Ectodermal cell (in vitro differentiated cells): ENCODE results near the gene PTGER1.
"Not testable (repeated sequence)": the region's sequence is repeated elsewhere in the genome, so short reads cannot be mapped to it uniquely, and the experiment has no call there.

Experiments used
- H3K27ac ChIP-seq: 2 replicates; pipeline ENCODE4 v1.7.0; 2013; ENCODE audit warnings: mild to moderate bottlenecking, low read depth, low read length; ENCODE audit not compliant: insufficient read depth, poor library complexity, severe bottlenecking
- H3K27me3 ChIP-seq: 2 replicates; pipeline ENCODE4 v1.7.0; 2013; ENCODE audit warnings: mild to moderate bottlenecking, low read length; ENCODE audit not compliant: insufficient read depth, control insufficient read depth, poor library complexity, severe bottlenecking
- H3K36me3 ChIP-seq: one replicate; pipeline ENCODE4 v1.7.0; 2013; ENCODE audit warnings: low read length; ENCODE audit not compliant: control insufficient read depth, insufficient read depth
- H3K4me1 ChIP-seq: one replicate; pipeline ENCODE4 v1.7.0; 2013; ENCODE audit warnings: low read length; ENCODE audit not compliant: control insufficient read depth, insufficient read depth
- H3K4me3 ChIP-seq: 2 replicates; pipeline ENCODE4 v1.7.0; 2013; ENCODE audit warnings: low read depth, low read length, control low read depth; ENCODE audit not compliant: insufficient read depth
- H3K9me3 ChIP-seq: 2 replicates; pipeline ENCODE4 v1.7.0; 2013; ENCODE audit warnings: mild to moderate bottlenecking, low read length, moderate library complexity; ENCODE audit not compliant: control insufficient read depth
- WGBS, 2 experiments: methylation state at CpG; one replicate each; pipeline ENCODE4 v1.1.7; 2013; ENCODE audit warnings: missing lambda C conversion rate in 2 of 2; 5-methylcytosine and 5-hydroxymethylcytosine counted together

PTGER1 gene

GRCh38 chr19:14514215-14514863, 39.2 kb upstream of the PTGER1 start:
- H3K4me3 ChIP-seq, result no peak overlapping the region
- peaks cover 11% of the 10 kb centered on the region for H3K36me3 ChIP-seq
- no peaks in the 10 kb centered on the region for H3K27me3 ChIP-seq
- WGBS, 2 experiments, result 95 to 97% methylated on average over 8 of the region's 8 CpGs
- H3K27ac ChIP-seq, result no peak overlapping the region
- H3K9me3 ChIP-seq, result no peaks in the 10 kb centered on the region
- no peaks in the 10 kb centered on the region for H3K4me1 ChIP-seq

- peaks cover 11% of the 10 kb centered on the region for H3K36me3 ChIP-seq
- H3K4me3 ChIP-seq, result no peak overlapping the region
- H3K27me3 ChIP-seq, result no peaks in the 10 kb centered on the region
- no peaks in the 10 kb centered on the region for H3K4me1 ChIP-seq
- H3K27ac ChIP-seq, result no peak overlapping the region
- WGBS, 2 experiments, result 93 to 96% methylated on average over 14 of the region's 14 CpGs
- H3K9me3 ChIP-seq, result no peaks in the 10 kb centered on the region
Measured at GRCh38 chr19:14512406-14512961, 37.3 kb upstream of the PTGER1 start.

DNA sequence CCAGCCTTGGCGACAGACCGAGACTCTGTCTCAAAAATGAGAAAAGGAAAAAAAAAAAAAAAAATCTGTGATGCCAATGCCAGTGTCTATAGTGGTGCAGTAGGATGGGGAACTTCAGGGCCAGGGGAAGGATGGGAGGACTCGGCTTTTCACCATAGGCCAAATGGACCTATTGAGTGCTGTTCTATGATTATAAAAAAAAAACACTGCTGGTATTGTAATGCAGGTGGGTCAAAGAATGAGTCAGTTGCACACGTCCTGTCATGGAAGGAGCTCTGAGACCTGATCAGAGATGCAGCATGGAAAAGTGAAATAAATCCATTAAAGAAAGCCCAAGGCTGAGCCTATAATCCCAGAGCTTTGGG, 36.1 kb upstream of the PTGER1 start:
- Histone ChIP-seq H3K4me1 (no peaks in the 10 kb centered on the region), H3K27me3 (no peaks in the 10 kb centered on the region), H3K36me3 (peaks cover 11% of the 10 kb centered on the region), H3K9me3 (no peaks in the 10 kb centered on the region), H3K4me3 (no peak overlapping the region), H3K27ac (no peak overlapping the region)
- 86 to 94% methylated on average over 4 of the region's 4 CpGs for WGBS, 2 experiments

DNA sequence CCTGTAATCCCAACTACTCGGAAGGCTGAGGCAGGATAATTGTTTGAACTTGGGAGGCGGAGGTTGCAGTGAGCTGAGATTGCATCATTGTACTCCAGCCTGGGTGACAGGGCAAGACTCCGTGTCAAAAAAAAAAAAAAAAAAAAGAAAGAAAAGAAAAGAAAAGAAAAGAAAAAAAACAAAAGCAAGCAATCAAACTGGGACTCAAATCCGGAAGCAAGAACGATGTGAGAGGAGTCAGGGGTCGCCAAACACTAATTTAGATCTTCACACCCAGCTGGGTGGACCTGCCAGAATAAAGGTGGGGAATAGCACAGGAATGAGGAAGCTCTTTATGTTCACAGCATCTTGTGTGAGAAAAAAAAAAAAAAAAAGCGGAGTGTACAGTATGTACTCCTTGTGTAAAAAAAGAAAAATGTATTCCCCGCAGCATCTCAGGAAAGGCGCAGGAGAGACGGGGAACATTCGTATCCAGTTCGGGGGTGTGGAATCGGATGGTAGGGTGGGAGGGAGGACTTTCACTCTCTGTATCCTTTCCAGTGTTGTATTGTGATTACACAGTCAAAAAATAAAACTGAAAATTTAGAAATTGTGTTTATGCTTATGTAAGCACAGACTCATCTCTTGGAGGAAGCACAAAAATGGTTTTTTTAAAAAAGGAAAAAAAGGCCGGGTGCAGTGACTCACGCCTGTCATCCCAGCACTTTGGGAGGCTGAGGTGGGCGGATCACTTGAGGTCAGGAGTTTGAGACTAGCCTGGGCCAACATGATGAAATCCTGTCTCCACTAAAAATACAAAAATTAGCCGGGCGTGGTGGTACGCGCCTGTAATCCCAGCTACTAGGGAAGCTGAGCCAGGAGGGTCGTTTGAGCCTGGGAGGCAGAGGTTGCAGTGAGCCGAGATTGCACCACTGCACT, 35.4 kb upstream of the PTGER1 start:
- Histone ChIP-seq H3K9me3 (no peaks in the 10 kb centered on the region), H3K36me3 (peaks cover 9% of the 10 kb centered on the region), H3K4me3 (no peak overlapping the region), H3K27ac (no peak overlapping the region), H3K4me1 (no peaks in the 10 kb centered on the region), H3K27me3 (no peaks in the 10 kb centered on the region)
- WGBS, 2 experiments, result 86 to 92% methylated on average over 21 to 22 of the region's 22 CpGs

DNA sequence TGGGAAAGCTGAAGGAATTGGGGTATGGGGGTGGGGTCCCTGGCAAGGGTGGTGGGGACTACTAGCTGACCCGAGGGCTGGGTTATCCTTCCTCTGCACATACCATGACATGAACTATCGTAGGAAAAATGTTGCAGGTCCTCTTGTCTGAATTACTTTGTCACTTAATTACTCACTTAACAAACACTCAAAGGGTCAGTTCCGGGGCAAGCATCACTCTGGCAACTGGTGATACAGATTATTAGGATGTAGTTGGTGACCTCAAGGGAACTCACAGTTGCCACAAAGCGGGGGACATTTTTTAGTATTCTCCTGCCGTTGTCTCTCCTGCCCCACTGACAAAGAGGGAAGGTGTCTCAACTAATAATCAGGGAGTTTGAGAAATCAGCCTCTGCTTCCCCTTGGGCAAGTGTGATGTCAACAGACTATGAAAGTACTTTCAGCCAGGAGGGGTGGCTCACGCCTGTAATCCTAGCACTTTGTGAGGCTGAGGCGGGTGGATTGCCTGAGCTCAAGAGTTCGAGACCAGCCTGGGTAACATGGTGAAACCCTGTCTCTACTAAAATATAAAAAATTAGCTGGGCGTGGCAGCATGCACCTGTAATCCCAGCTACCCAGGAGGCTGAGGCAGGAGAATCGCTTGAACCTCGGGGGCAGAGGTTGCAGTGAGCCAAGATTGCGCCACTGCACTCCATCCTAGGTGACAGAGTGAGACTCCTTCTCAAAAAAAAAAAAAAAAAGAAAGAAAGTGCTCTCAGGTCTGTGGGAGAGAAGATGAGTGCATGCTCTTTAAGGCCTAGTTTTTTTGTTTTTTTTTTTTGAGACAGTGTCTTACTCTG, 32.8 kb upstream of the PTGER1 start:
- Histone ChIP-seq H3K4me1 (no peaks in the 10 kb centered on the region), H3K27me3 (no peaks in the 10 kb centered on the region), H3K9me3 (no peaks in the 10 kb centered on the region), H3K27ac (no peak overlapping the region), H3K4me3 (no peak overlapping the region), H3K36me3 (no peaks in the 10 kb centered on the region)
- whole genome bisulfite sequencing, 2 experiments, result 89 to 94% methylated on average over 12 of the region's 12 CpGs

GRCh38 chr19:14505488-14506239, 30.5 kb upstream of the PTGER1 start:
- Histone ChIP-seq H3K9me3 (no peaks in the 10 kb centered on the region), H3K4me3 (no peak overlapping the region), H3K36me3 (no peaks in the 10 kb centered on the region), H3K27ac (no peak overlapping the region), H3K4me1 (no peaks in the 10 kb centered on the region), H3K27me3 (no peaks in the 10 kb centered on the region)
- whole genome bisulfite sequencing, 2 experiments, result 46% methylated on average over 17 to 19 of the region's 19 CpGs

GRCh38 chr19:14504575-14504974, 29.4 kb upstream of the PTGER1 start:
- H3K4me1 ChIP-seq, H3K27me3 ChIP-seq, H3K9me3 ChIP-seq, H3K27ac ChIP-seq, H3K4me3 ChIP-seq, H3K36me3 ChIP-seq: not testable (repeated sequence)
- WGBS, 2 experiments, result 91 to 93% methylated on average over 8 of the region's 8 CpGs

GRCh38 chr19:14503285-14503684, 28.1 kb upstream of the PTGER1 start:
- Histone ChIP-seq H3K9me3 (no peaks in the 10 kb centered on the region), H3K4me1 (no peaks in the 10 kb centered on the region), H3K27me3 (no peaks in the 10 kb centered on the region), H3K4me3 (no peak overlapping the region), H3K36me3 (no peaks in the 10 kb centered on the region), H3K27ac (no peak overlapping the region)
- WGBS, 2 experiments, result 81 to 85% methylated on average over 1 of the region's 1 CpG

- Histone ChIP-seq H3K4me3 (no peak overlapping the region), H3K9me3 (no peaks in the 10 kb centered on the region), H3K36me3 (no peaks in the 10 kb centered on the region), H3K27ac (no peak overlapping the region), H3K27me3 (no peaks in the 10 kb centered on the region), H3K4me1 (no peaks in the 10 kb centered on the region)
- WGBS, 2 experiments, result 79 to 85% methylated on average over 11 of the region's 11 CpGs
Measured at GRCh38 chr19:14502334-14503092, 27.4 kb upstream of the PTGER1 start.
